HG02678 (cell line): ENCODE results near the gene PGA3.
"Not testable (repeated sequence)": the region's sequence is repeated elsewhere in the genome, so short reads cannot be mapped to it uniquely, and the experiment has no call there.

Source experiments
- ATAC-seq: cut with Tn5 transposase; IDR thresholded peaks from one replicate; pipeline ENCODE4 v1.9.1; 2021; ENCODE audit warnings: mild to moderate bottlenecking, moderate library complexity; ENCODE audit not compliant: unreplicated experiment

PGA3 gene

DNA sequence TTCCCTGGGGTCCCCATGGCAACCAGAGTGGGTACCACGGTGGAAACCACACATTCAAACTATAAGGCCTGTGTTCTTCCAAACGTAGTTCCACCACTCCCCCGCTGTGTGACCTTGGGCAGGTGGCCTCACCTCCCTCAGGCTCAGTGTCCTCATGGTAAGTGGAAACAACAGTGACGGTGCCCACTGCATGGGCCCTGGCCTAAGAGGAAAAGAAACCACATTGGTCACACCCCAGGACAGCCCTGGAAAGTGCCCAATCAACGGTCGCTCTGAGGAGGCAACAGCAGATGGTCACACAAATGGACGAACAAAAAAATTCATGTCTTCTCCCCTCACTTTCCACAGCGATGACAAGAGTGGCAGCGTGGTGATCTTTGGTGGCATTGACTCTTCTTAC is 44.8 kb downstream of the PGA3 start:
- ATAC-seq: not testable (repeated sequence)

DNA sequence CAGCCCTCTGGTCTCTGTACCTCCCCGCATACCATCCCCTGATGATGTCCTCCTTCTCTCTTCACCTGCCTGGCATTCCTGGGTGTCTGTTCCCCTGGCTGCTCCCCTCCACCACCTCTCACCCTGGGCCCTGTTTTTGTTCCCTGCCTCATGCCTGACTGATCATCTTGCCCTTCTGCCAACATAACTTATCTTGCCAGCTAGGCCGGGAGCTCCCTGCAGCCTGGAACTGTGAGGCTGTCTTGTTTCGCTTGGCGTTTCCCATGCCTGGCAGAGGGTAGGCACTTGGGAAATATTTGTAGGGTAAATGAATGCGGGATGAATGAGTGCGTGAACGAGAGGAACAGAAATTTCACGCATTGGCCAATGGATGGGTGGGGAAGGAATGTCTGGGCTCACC is 45.9 kb downstream of the PGA3 start:
- not testable (repeated sequence) for ATAC-seq

DNA sequence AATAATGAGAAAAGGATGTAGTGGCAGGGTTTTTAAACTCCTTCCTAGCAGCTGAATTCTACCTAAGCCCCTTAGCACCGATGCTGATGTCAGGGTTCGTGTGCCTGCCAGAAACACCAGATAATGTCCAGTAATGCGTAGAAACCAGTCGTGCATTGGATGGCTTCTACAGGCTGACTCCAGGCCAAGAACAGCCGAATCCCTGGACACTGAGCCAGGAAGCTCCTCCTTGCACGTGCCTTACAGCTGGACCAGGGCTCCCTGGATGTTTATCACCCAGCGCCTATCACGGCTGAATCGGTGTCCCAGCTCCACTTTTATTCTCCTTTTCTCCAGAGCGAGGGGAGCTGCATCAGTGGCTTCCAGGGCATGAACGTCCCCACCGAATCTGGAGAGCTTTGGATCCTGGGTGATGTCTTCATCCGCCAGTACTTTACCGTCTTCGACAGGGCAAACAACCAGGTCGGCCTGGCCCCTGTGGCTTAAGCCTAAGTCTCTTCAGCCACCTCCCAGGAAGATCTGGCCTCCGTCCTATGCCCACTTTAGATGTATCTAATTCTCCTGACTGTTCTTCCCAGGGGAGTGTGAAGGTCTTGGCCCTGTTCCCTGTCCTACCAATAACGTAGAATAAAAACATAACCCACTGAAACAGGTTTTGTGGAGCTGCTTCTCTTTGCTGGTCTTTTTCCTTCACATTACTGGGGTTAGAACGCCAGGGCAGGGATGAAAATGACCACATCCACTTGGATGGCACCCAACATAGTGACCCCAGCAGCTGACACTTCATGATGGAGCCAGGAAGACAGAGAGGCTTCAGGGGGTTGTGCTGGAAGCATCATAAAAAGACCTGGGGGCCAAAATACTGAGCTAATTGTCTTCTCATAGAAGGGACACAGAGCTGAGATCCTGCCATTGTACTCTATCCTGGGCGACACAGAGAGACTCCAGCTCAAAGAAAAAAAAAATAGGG is 47.8 kb downstream of the PGA3 start:
- ATAC-seq: not testable (repeated sequence)

DNA sequence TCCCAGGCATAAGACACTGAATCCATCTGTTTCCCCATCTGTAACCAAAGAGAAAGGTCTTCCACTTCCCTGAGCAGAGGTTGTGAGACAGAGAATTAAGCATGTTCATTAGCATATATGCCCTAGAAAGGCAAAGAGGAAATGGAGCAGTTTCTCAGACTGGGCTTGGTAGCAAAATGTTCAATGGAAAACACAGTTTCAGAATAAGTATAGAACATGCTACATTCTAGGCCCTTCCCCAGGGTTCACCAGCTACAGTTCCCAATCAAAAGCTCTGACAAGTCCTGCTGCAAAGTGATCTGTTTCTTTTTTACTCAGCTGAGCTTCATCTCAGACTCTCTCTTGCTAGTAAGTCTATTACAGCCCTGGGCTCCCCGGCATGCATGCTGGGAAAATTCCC is 49.0 kb downstream of the PGA3 start:
- not testable (repeated sequence) for ATAC-seq

DNA sequence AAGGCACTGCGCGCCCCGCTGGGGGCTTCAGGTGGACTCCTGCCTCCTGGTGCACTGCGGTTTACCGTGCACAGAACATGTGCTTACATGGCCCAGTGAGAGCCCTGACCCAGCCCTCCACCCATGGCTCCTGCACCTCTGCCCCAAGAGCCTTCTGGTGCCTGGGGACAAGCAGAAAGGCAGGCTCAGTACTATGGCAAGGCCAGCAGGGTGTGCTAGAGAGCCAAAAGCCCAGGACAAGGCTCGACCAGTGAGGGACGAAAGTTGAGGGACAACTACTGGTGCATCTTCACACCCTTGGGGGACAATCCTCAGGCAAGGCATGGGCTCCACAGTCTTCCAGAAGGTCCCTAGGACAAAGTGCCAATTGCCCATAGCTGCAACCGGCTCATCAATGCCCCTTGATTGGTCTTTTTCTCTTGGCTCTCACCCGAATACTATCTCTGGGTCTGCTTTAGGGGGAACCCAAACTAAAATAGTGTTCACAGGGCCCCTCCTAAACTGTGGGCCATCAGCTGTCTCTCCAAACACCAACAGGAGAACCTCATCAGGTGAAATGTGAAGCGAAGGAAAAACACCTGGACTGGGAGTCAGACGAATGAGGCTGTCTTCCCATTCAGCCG is 51.2 kb downstream of the PGA3 start:
- no peak for ATAC-seq

DNA sequence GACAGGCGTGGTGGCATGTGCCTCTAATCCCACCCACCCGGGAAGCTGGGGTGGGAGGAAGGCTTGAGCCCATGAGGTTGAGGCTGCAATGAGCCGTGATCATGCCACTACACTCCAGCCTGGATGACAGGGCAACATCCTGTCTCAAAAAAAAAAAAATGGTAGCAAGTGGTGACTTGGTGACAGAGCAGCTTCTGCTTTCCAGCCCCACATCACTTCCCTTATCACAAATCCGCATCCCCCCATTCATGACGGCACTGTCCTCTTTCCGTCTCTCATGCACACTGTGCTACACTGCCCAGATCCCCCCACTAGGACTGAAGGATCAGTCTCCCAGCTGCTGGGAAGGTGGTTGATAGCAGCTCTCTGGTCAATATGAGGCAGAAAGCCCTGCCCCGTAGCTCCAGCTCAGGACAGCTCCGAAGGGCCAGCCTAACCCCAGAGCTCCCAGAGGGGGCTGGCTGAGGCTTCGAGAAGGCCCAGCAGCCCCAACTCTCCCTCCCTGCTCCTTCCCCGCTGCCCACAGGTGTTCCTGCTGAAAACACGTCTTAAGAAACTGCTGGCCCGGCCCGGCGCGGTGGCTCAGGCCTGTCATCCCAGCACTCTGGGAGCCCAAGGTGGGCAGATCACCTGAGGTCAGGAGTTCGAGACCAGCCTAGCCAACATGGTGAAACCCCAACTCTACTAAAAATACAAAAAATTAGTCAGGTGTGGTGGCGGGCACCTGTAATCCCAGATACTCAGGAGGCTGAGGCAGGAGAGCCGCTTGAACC is 53.6 kb downstream of the PGA3 start:
- ATAC-seq: no peak

DNA sequence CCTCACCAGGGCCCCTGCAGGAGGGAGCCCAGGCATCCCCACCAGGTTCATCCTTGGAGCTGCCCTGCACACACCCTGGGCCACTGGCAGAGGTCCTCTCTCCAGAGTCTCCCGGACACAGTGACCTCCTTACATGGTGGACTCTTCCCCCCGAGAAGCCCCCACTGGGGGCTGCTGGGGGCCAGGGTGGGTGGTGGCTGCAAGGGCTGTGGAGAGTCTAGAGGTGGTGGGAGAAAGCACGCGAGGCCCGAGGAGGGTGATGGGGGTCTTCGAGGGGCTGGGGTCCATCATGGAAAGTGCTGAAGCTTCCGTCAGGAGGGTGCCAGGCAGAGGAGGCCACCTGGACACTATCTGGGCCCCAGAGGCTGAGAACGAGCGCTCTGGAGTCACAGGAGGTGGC is 55.2 kb downstream of the PGA3 start:
- no peak for ATAC-seq

DNA sequence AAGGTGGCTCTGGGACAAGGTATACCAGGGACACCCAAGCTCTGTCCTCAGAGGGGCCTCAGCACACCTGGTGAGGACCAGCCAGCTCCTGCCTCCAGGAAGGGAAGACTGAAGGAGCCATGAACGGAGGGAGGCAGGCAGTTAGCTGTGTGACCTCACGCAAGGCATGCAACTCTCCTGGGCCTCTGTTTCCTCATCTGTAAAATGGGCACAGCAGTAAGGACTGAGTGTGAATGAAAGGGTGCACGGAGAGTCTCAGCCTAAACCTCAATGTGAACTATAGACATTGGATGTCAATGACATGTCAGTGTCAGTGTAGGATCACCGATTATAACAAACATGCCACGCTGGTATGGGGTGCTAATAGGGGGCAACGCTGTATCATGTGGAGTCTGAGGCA is 56.0 kb downstream of the PGA3 start:
- no peak for ATAC-seq
